Panc1 (cell line): ENCODE data around the gene NPTX1. TPM values are rescaled to one million over a fixed set of nuclear protein-coding genes. Genes with fewer than 3 reads are reported as not detected.
A peak's percentile ranks its signal among the peaks of the same experiment; 100 is the strongest.

Experiments used
- ATAC-seq: fragments of 200-7000 bp; cut with Tn5 transposase; 2 replicates; pipeline ENCODE4 v1.9.1; 2020; ENCODE audit warnings: mild to moderate bottlenecking, moderate library complexity
- BruUV-seq: library from RNA; stranded (reverse); fragments of 400-500 nt; replicated peaks from 2 replicates; lab custom pipeline; 2021; lab: Mats Ljungman, UMichigan
- CTCF ChIA-PET: fragments of 300-600 bp; sonication (Branson Sonifier 250); formaldehyde crosslinking; loops from one replicate; lab custom pipeline; 2022; ENCODE audit warnings: antibody characterized with exemption; lab: Charles Lee
- POLR2A ChIA-PET: fragments of 300-600 bp; sonication (Branson Sonifier 250); formaldehyde crosslinking; loops from one replicate; lab custom pipeline; 2022; ENCODE audit warnings: antibody characterized with exemption; lab: Charles Lee
- DNase-seq: peaks from one replicate; pipeline ENCODE4 v3.0.0-alpha.2; 2010; ENCODE audit warnings: low read depth, low spot score
- H3K27ac ChIP-seq: 2 replicates; pipeline ENCODE4 v1.5.1; 2011; ENCODE audit warnings: mild to moderate bottlenecking, low read length, inconsistent platforms
- H3K27me3 ChIP-seq: fragments of 200-500 bp; sonication (Bioruptor generic); 2 replicates; pipeline ENCODE4 v1.6.0; 2014; ENCODE audit warnings: low read length, inconsistent platforms; ENCODE audit not compliant: control insufficient read depth, insufficient read depth
- H3K36me3 ChIP-seq: fragments of 200-500 bp; sonication (Bioruptor generic); 2 replicates; pipeline ENCODE4 v1.5.1; 2014; ENCODE audit warnings: inconsistent platforms, mild to moderate bottlenecking, low read length, moderate library complexity; ENCODE audit not compliant: control insufficient read depth, insufficient read depth
- H3K4me1 ChIP-seq: 2 replicates; pipeline ENCODE4 v1.5.1; 2011; ENCODE audit warnings: inconsistent platforms, mild to moderate bottlenecking, low read length, moderate library complexity; ENCODE audit not compliant: control insufficient read depth, insufficient read depth
- H3K4me3 ChIP-seq, 2 experiments: 2 replicates each; pipeline ENCODE4 v1.5.1; 2011 to 2012; ENCODE audit warnings: low read depth in 2 of 2, low read length in 2 of 2, mild to moderate bottlenecking in 2 of 2, inconsistent platforms in 1 of 2, moderate library complexity in 1 of 2
- H3K9me3 ChIP-seq: fragments of 200-500 bp; sonication (Bioruptor generic); 2 replicates; pipeline ENCODE4 v1.5.1; 2014; ENCODE audit warnings: low read depth, mild to moderate bottlenecking, inconsistent platforms, low read length, moderate library complexity; ENCODE audit not compliant: control insufficient read depth, insufficient read depth
- POLR2AphosphoS5 ChIP-seq: IDR thresholded peaks from 2 replicates; pipeline ENCODE4 v1.6.1; 2012; ENCODE audit warnings: mild to moderate bottlenecking, low read depth, low read length, moderate library complexity
- SIN3A ChIP-seq: IDR thresholded peaks from 2 replicates; pipeline ENCODE4 v1.6.1; 2012; ENCODE audit warnings: low read depth, mild to moderate bottlenecking, low read length, moderate library complexity, borderline replicate concordance; ENCODE audit not compliant: insufficient read depth
- TCF7L2 ChIP-seq: IDR thresholded peaks from 2 replicates; pipeline ENCODE4 v1.6.1; 2011; ENCODE audit warnings: mild to moderate bottlenecking, low read depth, low read length, inconsistent platforms
- in situ Hi-C: cut with HindIII; loops from 2 replicates; pipeline ENCODE4 v1.10.0; 2016; ENCODE audit warnings: low sequenced_read_pairs, low pct_unique_long_range_greater_than_20kb
- intact Hi-C: fragments of 100-400 bp; cut with micrococcal nuclease; formaldehyde crosslinking; loops from one replicate; pipeline ENCODE4 v1.10.0; 2022; ENCODE audit not compliant: unreplicated experiment
- total RNA-seq: library from RNA; stranded (reverse); gene quantifications from one replicate; pipeline ENCODE4 v1.2.1, GENCODE V29; 2021; ENCODE audit not compliant: unreplicated experiment
- TF ChIP-seq, protein P1 (sequence below): fragments of 450-650 bp; IDR thresholded peaks from 2 replicates; pipeline ENCODE4 v1.5.1; 2017; ENCODE audit warnings: mild to moderate bottlenecking
- TF ChIP-seq, protein P2 (sequence below), 2 experiments: IDR thresholded peaks; 2 replicates each; pipeline ENCODE4 v1.6.1; 2011 to 2012; ENCODE audit warnings: low read depth in 2 of 2, control low read depth in 1 of 2, low read length in 1 of 2, mild to moderate bottlenecking in 1 of 2, moderate library complexity in 1 of 2; ENCODE audit not compliant: insufficient read depth in 1 of 2

The NPTX1 gene
- total RNA-seq, 1 experiment from 2014 or later = 1.1 TPM

DNA sequence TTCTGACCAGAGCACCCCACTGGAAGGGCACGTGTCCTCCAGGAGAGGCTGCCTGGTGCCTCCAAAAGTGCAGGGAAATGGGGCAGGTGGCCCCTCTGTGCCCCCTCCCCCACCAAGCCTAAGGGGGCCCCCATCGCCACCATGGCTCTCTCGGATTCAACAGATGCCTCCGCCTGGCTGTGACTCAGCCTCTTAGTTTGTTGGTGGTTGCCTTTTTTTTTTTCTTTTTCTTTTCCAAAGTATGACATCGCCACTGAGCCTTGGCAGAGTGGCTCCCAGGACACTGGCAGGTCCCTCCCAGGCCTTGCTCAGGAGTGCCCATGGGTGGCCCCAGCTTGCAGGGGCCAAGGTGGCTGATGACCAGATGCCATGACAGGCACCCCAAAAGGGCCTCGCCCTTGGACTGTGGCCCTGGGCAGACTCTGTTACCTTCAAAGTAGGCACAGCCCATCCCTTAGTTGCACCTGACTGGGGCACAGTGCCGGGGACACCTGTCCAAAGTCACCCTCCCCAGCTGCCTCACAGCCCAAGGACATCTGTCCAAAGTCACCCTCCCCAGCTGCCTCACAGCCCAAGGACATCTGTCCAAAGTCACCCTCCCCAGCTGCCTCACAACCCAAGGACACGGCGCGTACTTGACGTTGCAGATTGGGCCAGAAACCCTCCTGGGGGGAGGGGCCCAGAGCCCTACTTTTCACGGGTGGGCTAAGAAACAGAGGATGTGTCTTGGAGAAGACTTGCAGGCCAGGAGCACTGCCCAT lies 29.6 kb downstream of the NPTX1 start:
- in situ Hi-C loops (no loop called here), intact Hi-C loops (no loop called here)
- no TSS peak for BruUV-seq
- DNase-seq = no peak
- no peaks in the 10 kb centered on the region for H3K27me3 ChIP-seq
- no peak overlapping the region for H3K4me3 ChIP-seq
- H3K4me1 ChIP-seq = no peaks in the 10 kb centered on the region
- no peak for ATAC-seq
- ChIA-PET POLR2A (no interaction called here), CTCF (no interaction called here)
- H3K9me3 ChIP-seq = no peaks in the 10 kb centered on the region
- no peaks in the 10 kb centered on the region for H3K36me3 ChIP-seq
- no peak for TF ChIP-seq SIN3A
- TF ChIP-seq, protein P1, sequence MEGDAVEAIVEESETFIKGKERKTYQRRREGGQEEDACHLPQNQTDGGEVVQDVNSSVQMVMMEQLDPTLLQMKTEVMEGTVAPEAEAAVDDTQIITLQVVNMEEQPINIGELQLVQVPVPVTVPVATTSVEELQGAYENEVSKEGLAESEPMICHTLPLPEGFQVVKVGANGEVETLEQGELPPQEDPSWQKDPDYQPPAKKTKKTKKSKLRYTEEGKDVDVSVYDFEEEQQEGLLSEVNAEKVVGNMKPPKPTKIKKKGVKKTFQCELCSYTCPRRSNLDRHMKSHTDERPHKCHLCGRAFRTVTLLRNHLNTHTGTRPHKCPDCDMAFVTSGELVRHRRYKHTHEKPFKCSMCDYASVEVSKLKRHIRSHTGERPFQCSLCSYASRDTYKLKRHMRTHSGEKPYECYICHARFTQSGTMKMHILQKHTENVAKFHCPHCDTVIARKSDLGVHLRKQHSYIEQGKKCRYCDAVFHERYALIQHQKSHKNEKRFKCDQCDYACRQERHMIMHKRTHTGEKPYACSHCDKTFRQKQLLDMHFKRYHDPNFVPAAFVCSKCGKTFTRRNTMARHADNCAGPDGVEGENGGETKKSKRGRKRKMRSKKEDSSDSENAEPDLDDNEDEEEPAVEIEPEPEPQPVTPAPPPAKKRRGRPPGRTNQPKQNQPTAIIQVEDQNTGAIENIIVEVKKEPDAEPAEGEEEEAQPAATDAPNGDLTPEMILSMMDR = no peak
- TF ChIP-seq POLR2AphosphoS5 = no peak
- TF ChIP-seq TCF7L2 = no peak
- TF ChIP-seq, protein P2, sequence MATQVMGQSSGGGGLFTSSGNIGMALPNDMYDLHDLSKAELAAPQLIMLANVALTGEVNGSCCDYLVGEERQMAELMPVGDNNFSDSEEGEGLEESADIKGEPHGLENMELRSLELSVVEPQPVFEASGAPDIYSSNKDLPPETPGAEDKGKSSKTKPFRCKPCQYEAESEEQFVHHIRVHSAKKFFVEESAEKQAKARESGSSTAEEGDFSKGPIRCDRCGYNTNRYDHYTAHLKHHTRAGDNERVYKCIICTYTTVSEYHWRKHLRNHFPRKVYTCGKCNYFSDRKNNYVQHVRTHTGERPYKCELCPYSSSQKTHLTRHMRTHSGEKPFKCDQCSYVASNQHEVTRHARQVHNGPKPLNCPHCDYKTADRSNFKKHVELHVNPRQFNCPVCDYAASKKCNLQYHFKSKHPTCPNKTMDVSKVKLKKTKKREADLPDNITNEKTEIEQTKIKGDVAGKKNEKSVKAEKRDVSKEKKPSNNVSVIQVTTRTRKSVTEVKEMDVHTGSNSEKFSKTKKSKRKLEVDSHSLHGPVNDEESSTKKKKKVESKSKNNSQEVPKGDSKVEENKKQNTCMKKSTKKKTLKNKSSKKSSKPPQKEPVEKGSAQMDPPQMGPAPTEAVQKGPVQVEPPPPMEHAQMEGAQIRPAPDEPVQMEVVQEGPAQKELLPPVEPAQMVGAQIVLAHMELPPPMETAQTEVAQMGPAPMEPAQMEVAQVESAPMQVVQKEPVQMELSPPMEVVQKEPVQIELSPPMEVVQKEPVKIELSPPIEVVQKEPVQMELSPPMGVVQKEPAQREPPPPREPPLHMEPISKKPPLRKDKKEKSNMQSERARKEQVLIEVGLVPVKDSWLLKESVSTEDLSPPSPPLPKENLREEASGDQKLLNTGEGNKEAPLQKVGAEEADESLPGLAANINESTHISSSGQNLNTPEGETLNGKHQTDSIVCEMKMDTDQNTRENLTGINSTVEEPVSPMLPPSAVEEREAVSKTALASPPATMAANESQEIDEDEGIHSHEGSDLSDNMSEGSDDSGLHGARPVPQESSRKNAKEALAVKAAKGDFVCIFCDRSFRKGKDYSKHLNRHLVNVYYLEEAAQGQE (IDR thresholded peaks at IDR 0.05; ENCODE audit: insufficient read depth in 1 of 2, low read depth in 2 of 2, low read length in 1 of 2) = no peak
- no peak overlapping the region for H3K27ac ChIP-seq

DNA sequence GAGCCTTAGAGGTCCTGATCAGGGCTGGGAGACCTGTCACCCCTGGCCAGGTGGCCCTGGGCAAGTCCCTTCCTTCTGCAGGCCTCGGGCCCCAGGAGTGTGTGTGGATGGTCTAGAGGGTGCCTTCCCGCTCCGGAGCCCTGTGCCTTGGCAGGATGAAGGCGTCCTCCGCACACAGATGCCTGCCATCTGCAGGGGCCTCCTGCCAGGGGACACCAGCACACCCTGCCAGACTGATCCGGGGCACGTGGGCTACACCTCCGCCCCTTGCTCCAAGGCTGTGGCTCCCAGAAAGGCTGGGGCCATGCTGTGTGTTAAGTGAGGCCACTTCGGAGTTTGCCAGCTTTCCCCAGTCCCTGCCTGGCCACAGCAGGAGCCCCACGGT lies 30.7 kb downstream of the NPTX1 start:
- Histone ChIP-seq H3K4me1 (no peaks in the 10 kb centered on the region), H3K9me3 (no peaks in the 10 kb centered on the region), H3K27ac (no peak overlapping the region), H3K4me3 (no peak overlapping the region), H3K36me3 (no peaks in the 10 kb centered on the region), H3K27me3 (no peaks in the 10 kb centered on the region)
- peak; percentile 46; the same call in 1 of the 2 replicates for ATAC-seq
- no peak for DNase-seq
- CTCF ChIA-PET = no interaction called here
- in situ Hi-C loops (no loop called here), intact Hi-C loops (no loop called here)
- POLR2A ChIA-PET = interaction anchor here (1.2 kb wide), 1 partner anchor 9 kb away, joined by 4 read pairs; no protein-coding TSS in a partner anchor
- no TSS peak for BruUV-seq
- TF ChIP-seq, protein P1 = no peak
- TF ChIP-seq, protein P2 (IDR thresholded peaks at IDR 0.05; ENCODE audit: insufficient read depth in 1 of 2, low read depth in 2 of 2, low read length in 1 of 2) = no peak
- no peak for TF ChIP-seq SIN3A
- no peak for TF ChIP-seq TCF7L2
- TF ChIP-seq POLR2AphosphoS5 = no peak
